ENCODE results near the gene DYNC2H1.

DYNC2H1 gene

GRCh38 chr11:103418014-103418413 is 308.8 kb downstream of the DYNC2H1 start:
- TF ChIP-seq CTCF (IDR thresholded peaks at IDR 0.05; ENCODE audit: control insufficient read depth, extremely low read depth, insufficient read depth) = no peak
- H3K4me3 ChIP-seq (ENCODE audit: low read depth, low read length) = no peak overlapping the region
- peak; percentile 17 for DNase-seq (ENCODE audit: low read depth)

GRCh38 chr11:103420593-103420992 is 311.4 kb downstream of the DYNC2H1 start:
- DNase-seq (ENCODE audit: low read depth) = no peak
- no peak overlapping the region for H3K4me3 ChIP-seq (ENCODE audit: low read depth, low read length)
- no peak for TF ChIP-seq CTCF (IDR thresholded peaks at IDR 0.05; ENCODE audit: control insufficient read depth, extremely low read depth, insufficient read depth)

GRCh38 chr11:103433386-103434072 is 324.3 kb downstream of the DYNC2H1 start:
- peak; percentile 8; the same call in 1 of the 2 replicates for TF ChIP-seq CTCF (IDR thresholded peaks at IDR 0.05; ENCODE audit: control insufficient read depth, extremely low read depth, insufficient read depth)
- no peak overlapping the region for H3K4me3 ChIP-seq (ENCODE audit: low read depth, low read length)
- DNase-seq (ENCODE audit: low read depth) = no peak

GRCh38 chr11:103434073-103434411 is 324.8 kb downstream of the DYNC2H1 start:
- no peak for TF ChIP-seq CTCF (IDR thresholded peaks at IDR 0.05; ENCODE audit: control insufficient read depth, extremely low read depth, insufficient read depth)
- no peak for DNase-seq (ENCODE audit: low read depth)
- no peak overlapping the region for H3K4me3 ChIP-seq (ENCODE audit: low read depth, low read length)

GRCh38 chr11:103436131-103436770 is 327.0 kb downstream of the DYNC2H1 start:
- no peak for TF ChIP-seq CTCF (IDR thresholded peaks at IDR 0.05; ENCODE audit: control insufficient read depth, extremely low read depth, insufficient read depth)
- no peak for DNase-seq (ENCODE audit: low read depth)
- H3K4me3 ChIP-seq (ENCODE audit: low read depth, low read length) = no peak overlapping the region

- DNase-seq (ENCODE audit: low read depth) = no peak
- no peak overlapping the region for H3K4me3 ChIP-seq (ENCODE audit: low read depth, low read length)
- TF ChIP-seq CTCF (IDR thresholded peaks at IDR 0.05; ENCODE audit: control insufficient read depth, extremely low read depth, insufficient read depth) = no peak
Observed at GRCh38 chr11:103441021-103441420, 331.8 kb downstream of the DYNC2H1 start.

- DNase-seq (ENCODE audit: low read depth) = no peak
- TF ChIP-seq CTCF (IDR thresholded peaks at IDR 0.05; ENCODE audit: control insufficient read depth, extremely low read depth, insufficient read depth) = no peak
- H3K4me3 ChIP-seq (ENCODE audit: low read depth, low read length) = no peak overlapping the region
Observed at GRCh38 chr11:103448966-103449365, 339.7 kb downstream of the DYNC2H1 start.

All from LNCaP clone FGC (cell line).